A673 (cell line): ENCODE measurements around the gene SBK3.

Experiments used
- CTCF ChIP-seq: fragments of 300-800, 200-600 bp; sonication (generic); conservative IDR thresholded peaks from 2 replicates; pipeline ENCODE4 v1.5.1; 2017; ENCODE audit warnings: low read depth, mild to moderate bottlenecking, antibody characterized with exemption, low read length, moderate library complexity, mixed read lengths
- EZH2 ChIP-seq: fragments of 200-600 bp; sonication (generic); IDR thresholded peaks from 2 replicates; pipeline ENCODE4 v1.6.1; 2017; ENCODE audit warnings: borderline replicate concordance, low read depth, mild to moderate bottlenecking, mixed read lengths, antibody characterized with exemption, low read length; ENCODE audit not compliant: poor library complexity, severe bottlenecking

- TF ChIP-seq CTCF (no peak), EZH2 (no peak)
Measured at GRCh38 chr19:55525289-55526101, 19.8 kb downstream of the SBK3 start.
